CD14-positive monocyte (primary cell): Measurements from ENCODE around the gene ZNF668. TPM values are rescaled to one million over a fixed set of nuclear protein-coding genes. Genes with fewer than 3 reads are reported as not detected.

Experiments
- DNase-seq, 3 donors: peaks; one replicate each; pipeline ENCODE4 v3.0.0-alpha.2; 2011 to 2022
- H2AFZ ChIP-seq: 2 replicates; pipeline ENCODE4 v1.6.0; 2012; ENCODE audit warnings: mild to moderate bottlenecking, low read depth, low read length, inconsistent platforms; ENCODE audit not compliant: insufficient read depth, poor library complexity, severe bottlenecking
- H3K27ac ChIP-seq, 2 donors: 1 replicate in 1 of 2; 2 replicates in 1 of 2; pipeline ENCODE4 v1.5.1; 2012 to 2013; ENCODE audit warnings: low read length in 2 of 2, control low read depth in 1 of 2, inconsistent platforms in 1 of 2, low read depth in 1 of 2, mild to moderate bottlenecking in 1 of 2
- H3K27me3 ChIP-seq, 2 donors: one replicate each; pipeline versions ENCODE4 v1.6.0 to v1.6.1; 2011 to 2013; ENCODE audit warnings: low read length in 2 of 2; ENCODE audit not compliant: control insufficient read depth in 2 of 2, insufficient read depth in 2 of 2
- H3K36me3 ChIP-seq, 2 donors: replicated peaks in 1 of 2; 1 replicate in 1 of 2; 2 replicates in 1 of 2; pipeline versions ENCODE4 v1.5.1 to v1.6.1; 2012 to 2013; ENCODE audit warnings: low read length in 2 of 2, control low read depth in 1 of 2, inconsistent platforms in 1 of 2, mild to moderate bottlenecking in 1 of 2; ENCODE audit not compliant: insufficient read depth in 2 of 2, control insufficient read depth in 1 of 2
- H3K4me1 ChIP-seq, 2 donors: 1 replicate in 1 of 2; 2 replicates in 1 of 2; pipeline versions ENCODE4 v1.5.1 to v1.6.1; 2012 to 2013; ENCODE audit warnings: low read length in 2 of 2, control low read depth in 1 of 2, inconsistent platforms in 1 of 2, mild to moderate bottlenecking in 1 of 2, moderate library complexity in 1 of 2; ENCODE audit not compliant: insufficient read depth in 2 of 2, control insufficient read depth in 1 of 2
- H3K4me2 ChIP-seq: replicated peaks from 2 replicates; pipeline ENCODE3; 2012; ENCODE audit warnings: low read length, moderate library complexity, mild to moderate bottlenecking; ENCODE audit not compliant: poor library complexity, severe bottlenecking; ENCODE audit errors: extremely low read depth
- H3K4me3 ChIP-seq, 3 experiments: fragments of 200-600 bp in 1 of 3; sonication (generic) in 1 of 3; replicated peaks in 1 of 3; 1 replicate in 2 of 3; 2 replicates in 1 of 3; pipeline ENCODE4 v1.5.1; 2011 to 2013; ENCODE audit warnings: low read length in 3 of 3, mild to moderate bottlenecking in 3 of 3, control low read depth in 2 of 3, low read depth in 2 of 3, inconsistent platforms in 1 of 3, moderate library complexity in 1 of 3
- H3K79me2 ChIP-seq: 2 replicates; pipeline ENCODE4 v1.6.0; 2012; ENCODE audit warnings: mild to moderate bottlenecking, control low read depth, inconsistent platforms, low read length, moderate library complexity; ENCODE audit not compliant: insufficient read depth
- H3K9ac ChIP-seq: 2 replicates; pipeline ENCODE4 v1.6.0; 2017; ENCODE audit warnings: low read length, mild to moderate bottlenecking; ENCODE audit not compliant: insufficient read depth, poor library complexity, severe bottlenecking
- H3K9me3 ChIP-seq, 2 donors: replicated peaks in 1 of 2; 1 replicate in 1 of 2; 2 replicates in 1 of 2; pipeline versions ENCODE4 v1.5.1 to v1.6.1; 2012 to 2013; ENCODE audit warnings: low read length in 2 of 2, control low read depth in 1 of 2; ENCODE audit not compliant: control insufficient read depth in 1 of 2, insufficient read depth in 1 of 2
- H4K20me1 ChIP-seq: 2 replicates; pipeline ENCODE4 v1.6.0; 2012; ENCODE audit warnings: mild to moderate bottlenecking, low read length, control low read depth, moderate library complexity; ENCODE audit not compliant: insufficient read depth
- H3K27ac Mint-ChIP-seq, 7 donors: one replicate each; pipeline ENCODE4 v1.8.0; 2020; ENCODE audit warnings: mild to moderate bottlenecking in 7 of 7, mixed read lengths in 7 of 7, moderate library complexity in 6 of 7, inconsistent platforms in 2 of 7
- H3K27me3 Mint-ChIP-seq, 3 donors: one replicate each; pipeline ENCODE4 v1.8.0; 2021 to 2022; ENCODE audit warnings: low read depth in 3 of 3, mild to moderate bottlenecking in 3 of 3, mixed read lengths in 3 of 3, moderate library complexity in 3 of 3, inconsistent platforms in 1 of 3
- H3K36me3 Mint-ChIP-seq, 2 donors: one replicate each; pipeline ENCODE4 v1.8.0; 2020; ENCODE audit warnings: mixed read lengths in 2 of 2, inconsistent platforms in 1 of 2, mild to moderate bottlenecking in 1 of 2
- H3K4me1 Mint-ChIP-seq: one replicate; pipeline ENCODE4 v1.8.0; 2020; ENCODE audit warnings: mild to moderate bottlenecking, mixed read lengths
- H3K4me3 Mint-ChIP-seq, 2 donors: one replicate each; pipeline ENCODE4 v1.8.0; 2020; ENCODE audit warnings: mild to moderate bottlenecking in 2 of 2, mixed read lengths in 2 of 2, moderate library complexity in 1 of 2
- H3K9me3 Mint-ChIP-seq, 7 donors: one replicate each; pipeline ENCODE4 v1.8.0; 2020 to 2022; ENCODE audit warnings: mixed read lengths in 7 of 7, mild to moderate bottlenecking in 6 of 7, moderate library complexity in 6 of 7, inconsistent platforms in 2 of 7
- CTCF ChIP-seq: fragments of 200-600 bp; IDR thresholded peaks from one replicate; pipeline ENCODE4 v1.8.0; 2022; ENCODE audit warnings: antibody characterized with exemption, mild to moderate bottlenecking
- WGBS: methylation state at CpG from one replicate; pipeline ENCODE4 v1.1.5; 2013; ENCODE audit warnings: missing lambda C conversion rate; ENCODE audit not compliant: insufficient coverage; 5-methylcytosine and 5-hydroxymethylcytosine counted together
- intact Hi-C, 2 donors: fragments of 100-400 bp; cut with micrococcal nuclease; formaldehyde crosslinking; loops; one replicate each; pipeline versions ENCODE4 v1.15.0 to v1.15.1; 2023
- polyA plus RNA-seq, 3 donors: library from polyadenylated mRNA; depleted of rRNA in 1 of 3; unstranded in 2 of 3; stranded (reverse) in 1 of 3; fragments of 300-500 nt in 2 of 3; fragments of >200 nt in 1 of 3; fragmentation: Illumina TruSeq in 2 of 3; gene quantifications; 1 replicate in 2 of 3; 2 replicates in 1 of 3; pipeline ENCODE4 v1.2.3, GENCODE V29; 2012 to 2021

Gene ZNF668
- polyA plus RNA-seq, 3 donors = 3.8 to 4.8 (median 4.5) TPM

GRCh38 chr16:31089199-31089598 lies 15.2 kb upstream of the ZNF668 start:
- 100% methylated on average over 2 of the region's 8 CpGs for WGBS
- Histone ChIP-seq H3K9ac (no peak overlapping the region), H3K4me2 (no peak overlapping the region), H3K4me3 (no peak overlapping the region), H3K27me3 (no peaks in the 10 kb centered on the region), H3K9me3 (no peaks in the 10 kb centered on the region), H3K27ac (no peak overlapping the region), H3K36me3 (peaks cover 30 to 60% of the 10 kb centered on the region in 2 donors), H2AFZ (no peak overlapping the region), H3K79me2 (peaks cover 24% of the 10 kb centered on the region), H3K4me1 (peaks cover 10 to 11% of the 10 kb centered on the region in 2 donors), H4K20me1 (peaks cover 13% of the 10 kb centered on the region)
- TF ChIP-seq CTCF = no peak
- peaks cover 0 to 3% (median 0%) of the 10 kb centered on the region in 3 donors for H3K27me3 Mint-ChIP-seq
- intact Hi-C loops = no loop called here
- no peak overlapping the region for H3K4me3 Mint-ChIP-seq
- no peaks in the 10 kb centered on the region for H3K9me3 Mint-ChIP-seq
- peaks cover 31 to 48% of the 10 kb centered on the region in 2 donors for H3K36me3 Mint-ChIP-seq
- no peak for DNase-seq
- H3K4me1 Mint-ChIP-seq = peaks cover 9% of the 10 kb centered on the region
- no peak overlapping the region for H3K27ac Mint-ChIP-seq

GRCh38 chr16:31088459-31089183 lies 14.6 kb upstream of the ZNF668 start, which contains the start of gene PRSS53:
Gene PRSS53 (minus strand): TSS chr16:31088943. CDS start chr16:31088809, 134 bp downstream.
- Histone ChIP-seq H2AFZ (no peak within 1 kb of the TSS), H3K4me2 (no peak within 1 kb of the TSS), H4K20me1 (peaks cover 19% of the 10 kb centered on the region), H3K27me3 (no peaks in the 10 kb centered on the region), H3K27ac (no peak within 1 kb of the TSS), H3K9me3 (no peaks in the 10 kb centered on the region), H3K4me1 (peaks cover 5% of the 10 kb centered on the region in 2 donors), H3K36me3 (peaks cover 31 to 66% of the 10 kb centered on the region in 2 donors), H3K9ac (no peak within 1 kb of the TSS), H3K79me2 (peaks cover 19% of the 10 kb centered on the region), H3K4me3 (no peak within 1 kb of the TSS)
- no peak for TF ChIP-seq CTCF
- H3K9me3 Mint-ChIP-seq = no peaks in the 10 kb centered on the region
- no peak for DNase-seq
- H3K4me3 Mint-ChIP-seq = no peak within 1 kb of the TSS
- WGBS = 88% methylated on average over 12 of the region's 15 CpGs
- intact Hi-C loops = no loop called here
- H3K27me3 Mint-ChIP-seq = peaks cover 0 to 3% (median 0%) of the 10 kb centered on the region in 3 donors
- H3K4me1 Mint-ChIP-seq = peaks cover 3% of the 10 kb centered on the region
- no peak within 1 kb of the TSS for H3K27ac Mint-ChIP-seq
- peaks cover 35 to 54% of the 10 kb centered on the region in 2 donors for H3K36me3 Mint-ChIP-seq
